Keratinocyte (primary cell): ENCODE measurements around the gene ZNF100. TPM values are rescaled to one million over a fixed set of nuclear protein-coding genes. Genes with fewer than 3 reads are reported as not detected.
"Not testable (repeated sequence)": the region's sequence is repeated elsewhere in the genome, so short reads cannot be mapped to it uniquely, and the experiment has no call there.

ENCODE experiments used
- DNase-seq: peaks from one replicate; pipeline ENCODE4 v3.0.0-alpha.2; 2011; ENCODE audit warnings: low read depth, missing footprints, low spot score
- FAIRE-seq: peaks from 2 replicates; lab custom pipeline; 2011; peaks lifted over from hg19 to GRCh38; lab: Jason Lieb, UNC
- H2AFZ ChIP-seq: 2 replicates; pipeline ENCODE4 v1.6.0; 2012; ENCODE audit warnings: low read length, control low read depth, inconsistent platforms; ENCODE audit not compliant: control insufficient read depth
- H3K27ac ChIP-seq: 2 replicates; pipeline ENCODE4 v1.5.1; 2011; ENCODE audit warnings: low read length; ENCODE audit not compliant: control insufficient read depth, insufficient read depth
- H3K27me3 ChIP-seq: 3 replicates; pipeline ENCODE4 v1.6.0; 2011; ENCODE audit warnings: low read length; ENCODE audit not compliant: control insufficient read depth, insufficient read depth; ENCODE audit errors: extremely low read depth
- H3K36me3 ChIP-seq, 2 experiments: 2 replicates in 1 of 2; 3 replicates in 1 of 2; pipeline ENCODE4 v1.5.1; 2011; ENCODE audit warnings: low read length in 2 of 2, mild to moderate bottlenecking in 1 of 2; ENCODE audit not compliant: control insufficient read depth in 2 of 2, insufficient read depth in 2 of 2; ENCODE audit errors: extremely low read depth in 1 of 2
- H3K4me1 ChIP-seq: 3 replicates; pipeline ENCODE4 v1.5.1; 2011; ENCODE audit warnings: low read length; ENCODE audit not compliant: control insufficient read depth, insufficient read depth; ENCODE audit errors: extremely low read depth
- H3K4me2 ChIP-seq: 3 replicates; pipeline ENCODE4 v1.6.0; 2011; ENCODE audit warnings: low read depth, low read length; ENCODE audit not compliant: control insufficient read depth, insufficient read depth; ENCODE audit errors: extremely low read depth
- H3K4me3 ChIP-seq, 3 experiments: fragments of 200-600 bp in 1 of 3; sonication (generic) in 1 of 3; 2 replicates in 2 of 3; 3 replicates in 1 of 3; pipeline ENCODE4 v1.5.1; 2011 to 2016; ENCODE audit warnings: low read length in 3 of 3, mild to moderate bottlenecking in 3 of 3, control low read depth in 2 of 3, inconsistent platforms in 1 of 3, low read depth in 1 of 3, mixed read lengths in 1 of 3, mixed run types in 1 of 3, moderate library complexity in 1 of 3; ENCODE audit not compliant: control insufficient read depth in 2 of 3, insufficient read depth in 2 of 3; ENCODE audit errors: extremely low read depth in 1 of 3
- H3K79me2 ChIP-seq: 2 replicates; pipeline ENCODE4 v1.6.0; 2012; ENCODE audit warnings: low read length; ENCODE audit not compliant: control insufficient read depth, insufficient read depth
- H3K9ac ChIP-seq: 3 replicates; pipeline ENCODE4 v1.6.0; 2011; ENCODE audit warnings: low read length; ENCODE audit not compliant: control insufficient read depth, insufficient read depth; ENCODE audit errors: extremely low read depth
- H3K9me1 ChIP-seq: 3 replicates; pipeline ENCODE4 v1.6.0; 2011; ENCODE audit warnings: low read length; ENCODE audit not compliant: control insufficient read depth, insufficient read depth; ENCODE audit errors: extremely low read depth
- H3K9me3 ChIP-seq: 2 replicates; pipeline ENCODE4 v1.5.1; 2012; ENCODE audit warnings: low read depth, low read length; ENCODE audit not compliant: control insufficient read depth
- H4K20me1 ChIP-seq: 3 replicates; pipeline ENCODE4 v1.6.0; 2011; ENCODE audit warnings: low read length; ENCODE audit not compliant: control insufficient read depth, insufficient read depth; ENCODE audit errors: extremely low read depth
- CTCF ChIP-seq, 3 experiments: IDR thresholded peaks in 1 of 3; conservative IDR thresholded peaks in 1 of 3; optimal IDR thresholded peaks in 1 of 3; 2 replicates in 2 of 3; 3 replicates in 1 of 3; pipeline versions ENCODE3 to v1.5.1; 2011; ENCODE audit warnings: low read length in 3 of 3, mild to moderate bottlenecking in 3 of 3, moderate library complexity in 2 of 3, control low read depth in 1 of 3, inconsistent platforms in 1 of 3; ENCODE audit not compliant: insufficient read depth in 2 of 3; ENCODE audit errors: extremely low read depth in 1 of 3
- EZH2 ChIP-seq: IDR thresholded peaks from one replicate; pipeline ENCODE4 v1.6.1; 2012; ENCODE audit warnings: inconsistent platforms, mild to moderate bottlenecking, low read length, moderate library complexity
- dilution Hi-C: fragments of 300-500 bp; cut with MboI; formaldehyde crosslinking; loops from one replicate; pipeline ENCODE4 v1.7.0; 2020; ENCODE audit warnings: low sequenced_read_pairs; ENCODE audit not compliant: extremely low pct_ligation_motif_present
- polyA plus RNA-seq, 5 experiments: library from polyadenylated mRNA; depleted of rRNA in 3 of 5; stranded (reverse) in 3 of 5; stranded (forward) in 1 of 5; unstranded in 1 of 5; fragments of >200 nt; gene quantifications; 1 replicate in 1 of 5; 2 replicates in 3 of 5; 3 replicates in 1 of 5; pipeline versions ENCODE4 v1.2.1 to v1.2.3, GENCODE V29; 2011 to 2012; ENCODE audit warnings: missing spikeins in 2 of 5, low read depth in 1 of 5, low replicate concordance in 1 of 5
- small RNA-seq, 3 experiments: library from RNA; depleted of rRNA; stranded (forward); fragments of <200 nt; gene quantifications; one replicate each; pipeline ENCODE3, GENCODE V24; 2012; ENCODE audit warnings: low read depth in 3 of 3, low replicate concordance in 1 of 3; ENCODE audit not compliant: insufficient read length in 3 of 3

ZNF100 gene
- polyA plus RNA-seq, 1 donor (not counting 4 experiments of a cell fraction or from before 2014, with no cell fraction given), result 4.7 TPM

GRCh38 chr19:21674454-21674853, 92.9 kb downstream of the ZNF100 start:
- H3K9me3 ChIP-seq, result peaks cover 2% of the 10 kb centered on the region
- no peak for FAIRE-seq
- dilution Hi-C loops, result no loop called here

GRCh38 chr19:21673479-21673878, 93.9 kb downstream of the ZNF100 start:
- H3K27ac ChIP-seq, dilution Hi-C loops, H3K36me3 ChIP-seq, H2AFZ ChIP-seq, H4K20me1 ChIP-seq, H3K4me3 ChIP-seq, H3K9ac ChIP-seq, H3K9me1 ChIP-seq, H3K4me2 ChIP-seq, H3K27me3 ChIP-seq, H3K4me1 ChIP-seq, H3K9me3 ChIP-seq, H3K79me2 ChIP-seq, DNase-seq, FAIRE-seq: not testable (repeated sequence)

More at GRCh38 chr19:21674454-21674853, 92.9 kb downstream of the ZNF100 start:
- Histone ChIP-seq H4K20me1 (no peaks in the 10 kb centered on the region), H3K79me2 (no peaks in the 10 kb centered on the region), H3K9me1 (no peaks in the 10 kb centered on the region), H2AFZ (no peak overlapping the region), H3K36me3 (no peaks in the 10 kb centered on the region), H3K9ac (no peak overlapping the region), H3K4me2 (no peak overlapping the region), H3K4me1 (no peaks in the 10 kb centered on the region), H3K4me3 (no peak overlapping the region), H3K27me3 (no peaks in the 10 kb centered on the region), H3K27ac (no peak overlapping the region)
- TF ChIP-seq EZH2 (no peak), CTCF (optimal IDR thresholded peaks at IDR 0.05 in 1 of 3, IDR thresholded peaks at IDR 0.05 in 1 of 3, conservative IDR thresholded peaks at IDR 0.05 in 1 of 3; ENCODE audit: extremely low read depth in 1 of 3, insufficient read depth in 2 of 3, low read length in 3 of 3) (no peak)
- DNase-seq, result no peak

Small RNAs within 50 kb of the gene (small RNA-seq; reads per million reads assigned to genes)
- 0 reads per million in 3 experiments for gene VN1R84P

Other genes with a start within 250 kb of the ZNF100 start
- gene ZNF43, start 68.6 kb upstream of the ZNF100 start, polyA plus RNA-seq, result 2.7 to 3.3 TPM (median 2.9 TPM) in 3 replicates
- 0.06 to 0.37 TPM (median 0.20 TPM) in 3 replicates for gene ZNF208, start 243.4 kb upstream of the ZNF100 start, polyA plus RNA-seq